CD4-positive, alpha-beta memory T cell (primary cell): ENCODE measurements around the gene P3H2. TPM values are rescaled to one million over a fixed set of nuclear protein-coding genes. Genes with fewer than 3 reads are reported as not detected.
A peak's percentile ranks its signal among the peaks of the same experiment; 100 is the strongest.

Source experiments
- CTCF ChIA-PET: fragments of 350-600 bp; sonication (Branson Sonifier 250); formaldehyde crosslinking; loops from one replicate; lab custom pipeline; 2021; ENCODE audit warnings: inconsistent platforms; ENCODE audit not compliant: partially characterized antibody; lab: Charles Lee
- POLR2A ChIA-PET: fragments of 350-600 bp; sonication (Branson Sonifier 250); formaldehyde crosslinking; loops from one replicate; lab custom pipeline; 2021; ENCODE audit not compliant: partially characterized antibody; lab: Charles Lee
- DNase-seq, 5 donors: peaks; one replicate each; pipeline versions ENCODE4 v3.0.0 to v3.0.0-alpha.2; 2020 to 2022; ENCODE audit warnings: mixed read lengths in 1 of 5
- H3K27ac ChIP-seq: one replicate; pipeline ENCODE4 v1.7.0; 2013; ENCODE audit warnings: low read depth, low read length
- H3K27me3 ChIP-seq: 2 replicates; pipeline ENCODE4 v1.7.0; 2013; ENCODE audit warnings: mild to moderate bottlenecking, low read length, moderate library complexity; ENCODE audit not compliant: insufficient read depth
- H3K36me3 ChIP-seq: 2 replicates; pipeline ENCODE4 v1.7.0; 2013; ENCODE audit warnings: mild to moderate bottlenecking, low read length, moderate library complexity; ENCODE audit not compliant: insufficient read depth
- H3K4me1 ChIP-seq: 2 replicates; pipeline ENCODE4 v1.7.0; 2013; ENCODE audit warnings: mild to moderate bottlenecking, low read length, moderate library complexity; ENCODE audit not compliant: insufficient read depth
- H3K4me3 ChIP-seq, 2 donors: one replicate each; pipeline ENCODE4 v1.7.0; 2013; ENCODE audit warnings: low read length in 2 of 2, mild to moderate bottlenecking in 1 of 2
- H3K9me3 ChIP-seq, 2 donors: one replicate each; pipeline ENCODE4 v1.7.0; 2013; ENCODE audit warnings: low read length in 2 of 2, control low read depth in 1 of 2; ENCODE audit not compliant: control insufficient read depth in 1 of 2
- H3K27ac Mint-ChIP-seq, 7 donors: one replicate each; pipeline ENCODE4 v1.8.0; 2020 to 2021; ENCODE audit warnings: mixed read lengths in 7 of 7, mild to moderate bottlenecking in 6 of 7, inconsistent platforms in 3 of 7, moderate library complexity in 3 of 7
- H3K27me3 Mint-ChIP-seq, 2 donors: one replicate each; pipeline ENCODE4 v1.8.0; 2020 to 2021; ENCODE audit warnings: mixed read lengths in 2 of 2
- H3K36me3 Mint-ChIP-seq, 2 donors: one replicate each; pipeline ENCODE4 v1.8.0; 2020 to 2021; ENCODE audit warnings: mixed read lengths in 2 of 2, inconsistent platforms in 1 of 2, mild to moderate bottlenecking in 1 of 2
- H3K4me1 Mint-ChIP-seq, 4 donors: one replicate each; pipeline ENCODE4 v1.8.0; 2020 to 2021; ENCODE audit warnings: mixed read lengths in 4 of 4, mild to moderate bottlenecking in 1 of 4
- H3K4me3 Mint-ChIP-seq, 8 donors: one replicate each; pipeline ENCODE4 v1.8.0; 2020 to 2021; ENCODE audit warnings: mixed read lengths in 8 of 8, mild to moderate bottlenecking in 7 of 8, moderate library complexity in 6 of 8, inconsistent platforms in 3 of 8
- H3K9me3 Mint-ChIP-seq, 8 donors: one replicate each; pipeline ENCODE4 v1.8.0; 2020 to 2021; ENCODE audit warnings: mixed read lengths in 8 of 8, mild to moderate bottlenecking in 5 of 8, inconsistent platforms in 3 of 8, moderate library complexity in 1 of 8
- intact Hi-C: fragments of 100-400 bp; cut with micrococcal nuclease; formaldehyde crosslinking; loops from one replicate; pipeline ENCODE4 v1.15.1; 2023
- polyA plus RNA-seq, 2 donors: library from polyadenylated mRNA; unstranded; fragments of 300-500 nt; fragmentation: Illumina TruSeq; gene quantifications; one replicate each; pipeline ENCODE4 v1.2.3, GENCODE V29; 2021
- total RNA-seq, 2 experiments: library from RNA; stranded (reverse); gene quantifications; one replicate each; pipeline ENCODE4 v1.2.3, GENCODE V29; 2021

Gene P3H2
- total and polyA plus RNA-seq, 4 experiments from 2014 or later = not detected

GRCh38 chr3:190032923-190033322 is 87.8 kb downstream of the P3H2 start:
- H3K27ac ChIP-seq = no peak overlapping the region
- H3K4me3 ChIP-seq = no peak overlapping the region
- no peaks in the 10 kb centered on the region for H3K4me1 ChIP-seq
- no peaks in the 10 kb centered on the region for H3K9me3 ChIP-seq
- H3K9me3 Mint-ChIP-seq = no peaks in the 10 kb centered on the region
- CTCF ChIA-PET = no interaction called here
- H3K27me3 ChIP-seq = no peaks in the 10 kb centered on the region
- H3K27ac Mint-ChIP-seq = peak overlapping the region in 1 of 7 donors; percentile 76
- H3K36me3 Mint-ChIP-seq = no peaks in the 10 kb centered on the region
- POLR2A ChIA-PET = no interaction called here
- H3K36me3 ChIP-seq = no peaks in the 10 kb centered on the region
- no peak overlapping the region for H3K4me3 Mint-ChIP-seq
- DNase-seq = no peak
- peaks cover 3 to 5% of the 10 kb centered on the region in 2 donors for H3K27me3 Mint-ChIP-seq
- intact Hi-C loops = no loop called here
- H3K4me1 Mint-ChIP-seq = peaks cover 0 to 1% (median 0%) of the 10 kb centered on the region in 4 donors

- Mint-ChIP-seq H3K27me3 (peaks cover 6 to 9% of the 10 kb centered on the region in 2 donors), H3K27ac (no peak overlapping the region), H3K9me3 (no peaks in the 10 kb centered on the region), H3K4me3 (no peak overlapping the region), H3K36me3 (no peaks in the 10 kb centered on the region), H3K4me1 (peaks cover 0 to 1% (median 0%) of the 10 kb centered on the region in 4 donors)
- H3K27ac ChIP-seq = no peak overlapping the region
- ChIA-PET POLR2A (no interaction called here), CTCF (no interaction called here)
- H3K9me3 ChIP-seq = no peaks in the 10 kb centered on the region
- no peak overlapping the region for H3K4me3 ChIP-seq
- no peaks in the 10 kb centered on the region for H3K27me3 ChIP-seq
- intact Hi-C loops = no loop called here
- no peak for DNase-seq
- no peaks in the 10 kb centered on the region for H3K36me3 ChIP-seq
- no peaks in the 10 kb centered on the region for H3K4me1 ChIP-seq
Measured at GRCh38 chr3:190031887-190032752, 88.6 kb downstream of the P3H2 start.

GRCh38 chr3:190027116-190027515 is 93.6 kb downstream of the P3H2 start:
- H3K27ac Mint-ChIP-seq = no peak overlapping the region
- ChIA-PET POLR2A (no interaction called here), CTCF (no interaction called here)
- Histone ChIP-seq H3K4me3 (no peak overlapping the region), H3K9me3 (no peaks in the 10 kb centered on the region), H3K27ac (no peak overlapping the region), H3K27me3 (no peaks in the 10 kb centered on the region), H3K4me1 (no peaks in the 10 kb centered on the region), H3K36me3 (no peaks in the 10 kb centered on the region)
- DNase-seq = no peak
- no peaks in the 10 kb centered on the region for H3K9me3 Mint-ChIP-seq
- H3K27me3 Mint-ChIP-seq = peaks cover 5 to 11% of the 10 kb centered on the region in 2 donors
- no peaks in the 10 kb centered on the region for H3K36me3 Mint-ChIP-seq
- H3K4me3 Mint-ChIP-seq = no peak overlapping the region
- intact Hi-C loops = no loop called here
- H3K4me1 Mint-ChIP-seq = peaks cover 0 to 1% (median 0%) of the 10 kb centered on the region in 4 donors

- Mint-ChIP-seq H3K27me3 (peaks cover 5 to 11% of the 10 kb centered on the region in 2 donors), H3K27ac (no peak overlapping the region), H3K9me3 (no peaks in the 10 kb centered on the region), H3K4me1 (no peaks in the 10 kb centered on the region), H3K4me3 (no peak overlapping the region), H3K36me3 (no peaks in the 10 kb centered on the region)
- DNase-seq = no peak
- Histone ChIP-seq H3K9me3 (no peaks in the 10 kb centered on the region), H3K27ac (no peak overlapping the region), H3K4me1 (no peaks in the 10 kb centered on the region), H3K27me3 (no peaks in the 10 kb centered on the region), H3K4me3 (no peak overlapping the region), H3K36me3 (no peaks in the 10 kb centered on the region)
- intact Hi-C loops = no loop called here
- POLR2A ChIA-PET = no interaction called here
- CTCF ChIA-PET = no interaction called here
Measured at GRCh38 chr3:190026154-190026553, 94.5 kb downstream of the P3H2 start.

- no peaks in the 10 kb centered on the region for H3K4me1 ChIP-seq
- CTCF ChIA-PET = interaction anchor here (0.6 to 1.1 kb wide), 2 partner anchors 12 to 14 kb away, joined by 3 to 4 read pairs; no protein-coding TSS in a partner anchor
- no peaks in the 10 kb centered on the region for H3K9me3 ChIP-seq
- H3K27me3 ChIP-seq = no peaks in the 10 kb centered on the region
- H3K4me1 Mint-ChIP-seq = no peaks in the 10 kb centered on the region
- H3K27ac Mint-ChIP-seq = no peak overlapping the region
- no peaks in the 10 kb centered on the region for H3K9me3 Mint-ChIP-seq
- H3K27ac ChIP-seq = no peak overlapping the region
- no peak overlapping the region for H3K4me3 ChIP-seq
- no peaks in the 10 kb centered on the region for H3K36me3 ChIP-seq
- no peak for DNase-seq
- H3K27me3 Mint-ChIP-seq = peaks cover 5 to 11% of the 10 kb centered on the region in 2 donors
- H3K4me3 Mint-ChIP-seq = no peak overlapping the region
- H3K36me3 Mint-ChIP-seq = no peaks in the 10 kb centered on the region
- intact Hi-C loops = no loop called here
- POLR2A ChIA-PET = no interaction called here
Measured at GRCh38 chr3:190024912-190025311, 95.8 kb downstream of the P3H2 start.

- H3K36me3 ChIP-seq = no peaks in the 10 kb centered on the region
- Mint-ChIP-seq H3K36me3 (no peaks in the 10 kb centered on the region), H3K4me1 (no peaks in the 10 kb centered on the region), H3K9me3 (no peaks in the 10 kb centered on the region), H3K27ac (no peak overlapping the region), H3K27me3 (peaks cover 6 to 9% of the 10 kb centered on the region in 2 donors), H3K4me3 (no peak overlapping the region)
- POLR2A ChIA-PET = no interaction called here
- CTCF ChIA-PET = no interaction called here
- H3K27ac ChIP-seq = no peak overlapping the region
- intact Hi-C loops = no loop called here
- no peak for DNase-seq
- no peaks in the 10 kb centered on the region for H3K9me3 ChIP-seq
- H3K4me1 ChIP-seq = no peaks in the 10 kb centered on the region
- H3K27me3 ChIP-seq = no peaks in the 10 kb centered on the region
- no peak overlapping the region for H3K4me3 ChIP-seq
Measured at GRCh38 chr3:190019844-190020243, 100.9 kb downstream of the P3H2 start.

- H3K4me1 Mint-ChIP-seq = no peaks in the 10 kb centered on the region
- Histone ChIP-seq H3K27me3 (no peaks in the 10 kb centered on the region), H3K9me3 (no peaks in the 10 kb centered on the region), H3K4me3 (no peak overlapping the region), H3K4me1 (no peaks in the 10 kb centered on the region), H3K36me3 (no peaks in the 10 kb centered on the region), H3K27ac (no peak overlapping the region)
- POLR2A ChIA-PET = no interaction called here
- DNase-seq = no peak
- intact Hi-C loops = no loop called here
- CTCF ChIA-PET = no interaction called here
- no peaks in the 10 kb centered on the region for H3K9me3 Mint-ChIP-seq
- no peak overlapping the region for H3K4me3 Mint-ChIP-seq
- H3K36me3 Mint-ChIP-seq = no peaks in the 10 kb centered on the region
- no peak overlapping the region for H3K27ac Mint-ChIP-seq
- peaks cover 6 to 9% of the 10 kb centered on the region in 2 donors for H3K27me3 Mint-ChIP-seq
Measured at GRCh38 chr3:190019006-190019405, 101.7 kb downstream of the P3H2 start.
